NCI-H2029 treated with DMSO at 0.1 percent for 48 hours (cell line): ENCODE results near the gene GMPPA.
A peak's percentile ranks its signal among the peaks of the same experiment; 100 is the strongest.

Source experiments
- DNase-seq: peaks from one replicate; lab custom pipeline; 2025; lab: John Stamatoyannopoulos, UW

Gene GMPPA

DNA sequence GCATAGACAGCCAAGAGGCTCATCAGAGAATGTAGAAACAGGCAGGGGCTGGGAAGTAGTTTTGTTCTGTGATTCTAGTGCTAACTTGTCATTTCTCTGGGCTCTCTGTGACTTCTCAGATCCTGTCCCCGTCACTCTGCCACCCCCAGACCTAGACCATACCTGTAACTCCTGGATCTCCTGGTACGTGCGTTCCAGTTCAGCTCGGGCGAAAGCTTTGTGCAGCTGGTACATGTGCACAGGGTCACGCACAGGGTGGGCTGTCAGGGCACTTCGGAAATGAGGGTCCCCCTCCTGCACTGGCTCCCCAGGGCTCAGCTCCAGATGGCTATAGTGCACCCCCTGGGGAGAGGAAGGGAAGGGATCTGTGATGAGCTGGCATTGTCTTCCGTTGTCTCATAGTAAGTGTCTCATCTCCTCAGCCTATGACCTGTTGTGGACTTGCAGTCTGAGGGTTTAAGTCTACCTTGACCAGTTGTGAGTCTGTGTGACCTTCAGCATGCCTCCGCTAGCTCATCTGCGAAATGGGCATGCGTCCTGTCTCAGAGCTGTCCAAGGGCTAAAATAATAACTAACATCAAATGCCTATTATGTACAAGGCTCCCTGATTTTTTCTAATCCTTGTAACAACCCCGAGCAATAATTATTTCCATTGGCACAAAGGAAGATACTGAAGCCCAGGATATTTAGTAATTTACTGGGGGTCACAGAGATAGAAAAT is 42.3 kb downstream of the GMPPA start:
- no peak for DNase-seq

DNA sequence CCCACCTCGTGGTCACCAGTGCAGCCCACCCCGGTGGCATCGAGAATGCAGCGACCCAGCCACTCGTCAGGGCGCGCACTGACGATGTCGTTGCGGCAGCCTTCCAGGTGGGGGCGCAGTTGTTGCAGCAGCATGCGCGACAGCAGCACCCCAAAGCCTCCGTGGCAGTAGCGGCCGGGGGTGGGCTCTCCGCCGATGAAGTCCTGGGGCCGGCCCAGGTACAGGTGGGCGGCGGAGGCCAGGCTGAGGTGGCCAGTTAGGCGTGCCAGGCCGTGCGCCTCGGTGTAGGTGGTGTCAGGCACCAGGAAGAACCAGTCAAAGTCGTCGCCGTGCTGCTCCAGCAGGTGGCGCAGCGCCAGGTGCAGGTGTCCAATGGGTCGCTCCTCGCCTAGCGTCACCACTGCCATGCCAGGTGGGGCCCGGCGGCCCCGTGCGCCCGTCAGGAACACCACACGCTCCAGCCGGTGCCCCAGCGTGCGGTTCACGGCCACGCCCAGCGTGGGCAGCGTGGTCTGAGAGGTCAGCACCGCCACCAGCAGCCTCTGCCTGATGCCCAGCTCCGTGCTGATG is 43.0 kb downstream of the GMPPA start:
- peak; percentile 65 for DNase-seq

DNA sequence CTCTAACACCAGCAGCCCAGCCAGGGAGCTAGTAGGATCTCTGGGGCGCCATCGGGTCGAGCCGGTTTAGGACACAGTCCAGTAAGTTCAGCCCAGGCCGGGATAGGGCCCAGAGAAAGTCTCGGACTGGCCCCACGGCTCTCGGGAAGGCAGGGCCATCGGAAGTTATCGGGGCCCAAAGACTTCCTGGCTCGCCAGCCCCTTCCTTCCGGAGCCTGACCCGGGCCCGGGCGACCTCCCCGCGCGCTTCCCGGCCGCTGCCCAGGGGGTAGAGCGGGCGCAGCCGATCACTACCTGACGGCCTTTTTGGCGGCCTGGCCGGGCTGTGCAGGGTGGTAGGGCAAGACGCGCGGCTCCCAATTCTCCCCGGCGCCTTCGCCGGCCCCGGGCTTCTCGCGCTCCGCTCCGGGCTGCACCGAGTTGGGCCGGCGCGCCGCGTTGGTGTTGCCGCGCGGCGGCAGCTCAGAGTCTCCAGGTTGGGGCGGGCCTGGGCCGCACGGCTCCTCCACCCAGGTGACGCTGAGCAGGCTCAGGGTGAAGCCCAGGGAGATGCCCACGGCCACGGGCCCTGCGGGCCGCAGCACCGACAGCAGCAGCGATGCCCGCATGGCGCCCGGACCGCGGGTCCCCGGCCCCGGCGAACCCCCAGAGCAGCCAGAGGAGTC is 44.4 kb downstream of the GMPPA start:
- no peak for DNase-seq

DNA sequence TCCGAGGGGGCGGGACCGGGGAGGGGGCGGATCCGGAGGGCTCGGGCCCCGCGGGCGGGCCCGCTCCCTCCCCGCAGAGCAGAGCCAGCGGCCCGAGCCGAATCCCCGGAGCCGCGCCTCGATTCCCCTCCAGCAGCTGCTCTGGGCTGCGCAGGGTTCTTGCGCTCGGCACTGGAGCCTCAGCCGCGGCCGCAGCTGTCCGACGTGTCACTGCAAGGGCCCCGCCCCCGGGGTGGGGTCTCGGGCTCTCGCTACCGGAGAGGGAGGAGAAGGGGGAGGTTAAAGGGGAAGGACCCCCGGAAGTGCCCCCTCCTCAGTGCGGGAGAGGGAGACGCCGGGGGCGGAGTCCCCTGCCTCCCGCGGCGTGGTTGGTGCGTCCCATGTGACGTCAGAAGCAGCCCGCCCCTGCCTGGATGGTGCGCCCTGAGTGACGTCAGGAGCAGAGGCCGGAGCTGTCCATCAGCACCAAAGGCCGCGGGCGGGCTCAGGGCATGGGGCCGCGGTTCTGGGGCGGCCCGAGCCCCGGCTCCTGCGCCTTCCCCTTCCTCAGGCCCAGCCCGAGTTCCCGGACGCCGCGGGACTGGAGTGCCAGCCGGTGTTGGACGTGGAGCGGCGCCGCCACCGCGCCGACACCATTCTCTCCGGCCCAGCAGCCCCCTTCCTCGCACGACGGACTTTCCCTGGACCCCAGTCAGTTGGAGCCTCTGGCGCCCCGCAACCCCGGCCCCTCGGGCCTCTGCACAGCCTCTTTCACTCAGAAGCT is 45.1 kb downstream of the GMPPA start, which contains the start of the genes CHPF and TMEM198:
Gene CHPF (minus strand): TSS at position 214 of the 763 bp plus-strand sequence. CDS start 271 bp downstream, outside the sequence.
Gene TMEM198 (plus strand): TSS at position 433 of the 763 bp plus-strand sequence. CDS start 700 bp downstream, outside the sequence.
- DNase-seq, result peak; percentile 76

DNA sequence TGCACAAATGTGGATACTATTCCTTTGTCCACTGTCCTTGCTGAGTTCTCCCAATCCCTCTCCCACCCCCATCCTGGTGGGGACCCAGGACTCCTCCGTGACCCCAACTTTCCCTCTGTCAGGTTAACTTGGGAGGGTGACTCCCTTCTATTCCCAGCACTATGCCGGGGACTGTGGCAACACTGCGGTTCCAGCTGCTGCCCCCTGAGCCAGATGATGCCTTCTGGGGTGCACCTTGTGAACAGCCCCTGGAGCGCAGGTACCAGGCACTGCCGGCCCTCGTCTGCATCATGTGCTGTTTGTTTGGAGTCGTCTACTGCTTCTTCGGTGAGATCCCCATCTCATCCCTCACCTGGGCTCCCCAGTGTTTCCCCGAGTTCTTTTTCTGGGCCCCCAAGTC is 45.9 kb downstream of the GMPPA start:
- no peak for DNase-seq

DNA sequence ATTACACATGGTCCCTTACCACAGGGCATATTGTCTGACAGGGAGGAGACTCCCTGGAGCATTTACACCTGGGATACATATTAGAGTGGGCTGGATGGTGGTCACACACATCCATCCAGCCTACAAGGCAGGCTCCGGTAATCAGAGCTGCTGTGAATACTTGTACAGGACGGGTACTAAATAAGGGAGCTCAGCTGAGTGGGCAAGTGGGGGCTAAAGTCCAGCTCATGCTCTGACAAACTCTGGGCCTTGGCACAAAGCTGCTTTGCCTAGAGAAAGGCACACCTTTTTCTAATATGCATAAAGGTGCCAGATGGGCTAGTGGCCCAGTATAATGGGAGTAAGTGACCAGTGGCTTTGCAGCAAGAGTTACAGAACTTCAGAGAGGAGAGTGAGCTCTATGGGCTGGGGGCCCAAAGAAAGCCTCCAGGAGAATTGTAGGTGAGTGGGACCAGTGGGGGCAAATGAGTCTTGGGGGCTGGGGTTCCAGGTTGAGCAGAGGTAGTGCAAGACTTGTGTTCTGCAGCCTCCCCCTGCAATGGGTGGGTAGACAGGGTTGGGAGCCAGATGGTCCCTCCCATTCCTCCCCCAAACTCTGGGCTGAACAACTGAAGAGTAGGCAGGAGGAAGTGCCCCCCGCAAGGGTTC is 46.7 kb downstream of the GMPPA start:
- DNase-seq, result no peak

DNA sequence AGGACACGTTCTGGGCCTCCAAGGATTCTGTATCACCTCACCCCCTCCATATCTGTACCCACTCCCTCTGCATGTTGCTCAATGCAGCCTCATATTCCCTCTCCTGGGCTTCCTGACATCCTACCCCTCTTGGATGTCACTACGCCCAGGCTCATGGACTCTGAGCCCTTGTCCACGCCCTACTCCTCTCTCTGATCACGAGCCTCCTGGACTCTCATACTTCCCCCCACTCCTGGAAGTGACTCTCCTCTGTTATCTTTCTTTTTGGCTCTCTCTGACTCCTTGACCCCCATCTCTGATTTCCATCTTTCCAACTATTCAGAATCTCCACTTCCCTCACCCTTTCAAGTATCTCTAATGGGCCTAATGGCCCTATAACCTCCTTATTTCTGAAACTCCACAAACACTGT is 47.3 kb downstream of the GMPPA start:
- DNase-seq, result no peak

DNA sequence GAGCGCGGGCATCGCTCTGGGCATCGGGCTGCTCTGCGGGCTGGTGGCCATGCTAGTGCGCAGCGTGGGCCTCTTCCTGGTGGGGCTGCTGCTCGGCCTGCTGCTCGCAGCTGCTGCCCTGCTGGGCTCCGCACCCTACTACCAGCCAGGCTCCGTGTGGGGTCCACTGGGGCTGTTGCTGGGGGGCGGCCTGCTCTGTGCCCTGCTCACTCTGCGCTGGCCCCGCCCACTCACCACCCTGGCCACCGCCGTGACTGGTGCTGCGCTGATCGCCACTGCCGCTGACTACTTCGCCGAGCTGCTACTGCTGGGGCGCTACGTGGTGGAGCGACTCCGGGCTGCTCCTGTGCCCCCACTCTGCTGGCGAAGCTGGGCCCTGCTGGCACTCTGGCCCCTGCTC is 48.9 kb downstream of the GMPPA start:
- no peak for DNase-seq

DNA sequence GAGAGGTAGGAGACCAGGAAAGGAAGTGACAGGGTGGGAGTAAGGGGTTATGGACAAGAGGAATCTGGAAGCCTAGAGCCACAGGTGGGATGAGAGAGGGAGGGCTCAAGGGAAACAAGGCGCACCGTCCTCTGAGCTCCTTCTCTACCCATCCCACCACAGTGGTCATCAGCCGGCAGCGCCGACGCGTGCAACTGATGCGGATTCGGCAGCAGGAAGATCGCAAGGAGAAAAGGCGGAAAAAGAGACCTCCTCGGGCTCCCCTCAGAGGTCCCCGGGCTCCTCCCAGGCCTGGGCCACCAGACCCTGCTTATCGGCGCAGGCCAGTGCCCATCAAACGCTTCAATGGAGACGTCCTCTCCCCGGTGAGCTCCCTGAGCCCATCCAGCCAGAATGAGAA is 50.3 kb downstream of the GMPPA start:
- DNase-seq, result no peak

DNA sequence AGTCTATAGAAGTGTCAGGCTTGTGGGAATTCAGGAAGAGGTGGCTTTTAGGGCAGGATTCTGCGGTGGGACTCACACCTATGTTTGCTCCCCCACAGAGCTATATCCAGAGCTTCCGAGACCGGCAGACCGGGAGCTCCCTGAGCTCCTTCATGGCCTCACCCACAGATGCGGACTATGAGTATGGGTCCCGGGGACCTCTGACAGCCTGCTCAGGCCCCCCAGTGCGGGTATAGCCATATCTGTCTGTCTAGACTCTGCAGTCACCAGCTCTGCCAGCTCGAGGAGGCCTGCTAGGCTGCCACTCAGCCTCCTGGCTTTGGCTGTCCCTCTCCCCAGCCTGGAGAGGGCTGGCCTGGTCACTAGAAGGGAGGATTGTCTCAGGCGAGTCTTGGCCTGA is 50.9 kb downstream of the GMPPA start:
- DNase-seq, result no peak

DNA sequence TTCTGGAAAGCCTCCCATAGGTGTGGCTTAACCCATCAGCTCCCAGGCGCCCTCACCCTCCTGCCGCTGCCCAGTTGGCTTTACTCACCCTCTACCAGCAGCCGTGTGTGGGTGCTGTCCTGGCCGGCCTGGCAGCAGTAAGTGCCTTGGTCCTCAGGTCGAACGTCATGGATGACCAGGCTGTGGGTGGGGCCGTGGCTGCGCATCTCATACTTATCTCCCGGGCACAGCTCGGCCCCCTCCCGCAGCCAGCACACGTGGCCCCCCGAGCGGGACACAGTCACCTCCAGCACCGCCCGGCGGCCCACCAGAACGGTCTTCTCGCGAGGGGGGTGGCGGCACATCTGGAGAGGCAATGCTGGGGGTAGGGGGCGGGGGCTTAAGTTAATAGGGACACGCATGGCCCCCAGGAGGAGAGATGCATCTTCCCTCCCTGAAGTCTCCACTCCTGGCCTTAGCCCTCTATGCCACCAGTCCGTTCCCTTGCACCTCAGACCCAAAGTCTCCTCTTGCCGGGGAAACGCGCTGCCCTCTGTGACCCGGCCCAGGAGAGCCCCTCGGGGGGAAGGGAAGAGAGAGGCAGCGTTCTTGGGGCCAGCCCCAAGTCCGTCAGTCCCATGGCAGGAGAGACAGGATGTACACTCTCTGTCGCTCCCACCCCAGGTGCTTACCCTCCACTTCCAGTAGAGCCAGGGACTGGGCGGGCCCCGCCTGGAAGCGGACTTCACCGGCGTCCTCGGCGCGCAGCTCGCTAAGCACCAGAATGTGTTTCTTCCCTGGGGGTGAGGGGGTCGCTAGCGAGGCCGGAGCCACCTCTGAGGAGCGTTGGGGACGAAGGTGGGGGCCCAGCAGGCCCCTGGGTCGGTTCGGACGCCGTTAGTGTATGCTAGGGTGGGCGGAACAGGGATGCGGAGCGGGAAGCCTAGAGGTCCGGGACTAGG is 53.0 kb downstream of the GMPPA start:
- no peak for DNase-seq

DNA sequence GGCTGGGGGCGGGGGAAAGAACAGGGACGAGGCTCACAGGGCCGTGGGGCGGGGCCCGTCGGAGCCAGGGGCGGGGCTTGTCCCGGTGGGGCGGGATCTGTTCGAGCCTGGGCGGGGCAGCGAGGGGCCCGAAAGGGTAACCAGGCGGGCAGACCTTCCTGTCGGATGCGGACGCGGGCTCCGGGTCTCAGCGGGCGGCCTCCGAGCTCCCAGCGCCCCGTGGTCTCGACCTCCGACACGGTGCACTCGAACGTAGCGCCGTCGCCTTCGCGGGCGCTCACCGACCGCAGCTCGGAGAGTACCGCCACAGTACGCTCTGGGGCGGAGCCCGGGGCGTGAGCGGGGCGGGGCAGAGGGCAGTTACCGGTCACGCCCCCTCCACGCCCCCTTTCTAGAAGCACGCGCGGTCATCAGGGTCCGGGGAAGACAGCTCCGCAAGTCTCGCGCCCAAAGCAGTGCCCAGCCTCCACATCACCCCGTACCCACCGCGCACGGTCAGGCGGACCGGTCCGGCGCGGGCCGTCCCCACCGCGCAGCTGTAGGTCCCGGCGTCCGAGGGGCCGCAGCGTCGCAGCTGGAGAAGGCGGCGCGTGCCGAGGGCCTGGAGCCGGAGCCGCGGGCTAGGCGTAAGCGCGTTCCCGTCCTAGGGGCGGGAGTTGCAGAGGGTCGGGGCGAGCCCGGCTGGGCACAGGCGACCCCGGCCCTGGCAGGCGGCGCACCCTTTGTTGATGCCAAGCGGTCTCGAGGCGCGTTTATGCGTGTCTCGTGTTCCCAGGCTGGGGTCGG is 53.9 kb downstream of the GMPPA start:
- DNase-seq, result peak; percentile 35

DNA sequence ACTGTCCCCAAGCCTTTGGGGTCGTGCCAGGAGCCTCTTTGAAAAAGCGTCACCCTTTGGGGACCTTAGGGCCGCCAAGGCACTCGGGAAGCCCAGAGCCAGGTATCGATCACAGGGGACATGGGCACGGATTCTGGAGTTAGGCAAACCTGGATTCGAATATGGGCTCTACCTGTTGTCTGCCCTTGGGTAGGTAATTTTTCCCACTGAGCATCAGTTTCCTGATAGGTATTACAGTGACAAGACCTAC is 54.4 kb downstream of the GMPPA start:
- no peak for DNase-seq

DNA sequence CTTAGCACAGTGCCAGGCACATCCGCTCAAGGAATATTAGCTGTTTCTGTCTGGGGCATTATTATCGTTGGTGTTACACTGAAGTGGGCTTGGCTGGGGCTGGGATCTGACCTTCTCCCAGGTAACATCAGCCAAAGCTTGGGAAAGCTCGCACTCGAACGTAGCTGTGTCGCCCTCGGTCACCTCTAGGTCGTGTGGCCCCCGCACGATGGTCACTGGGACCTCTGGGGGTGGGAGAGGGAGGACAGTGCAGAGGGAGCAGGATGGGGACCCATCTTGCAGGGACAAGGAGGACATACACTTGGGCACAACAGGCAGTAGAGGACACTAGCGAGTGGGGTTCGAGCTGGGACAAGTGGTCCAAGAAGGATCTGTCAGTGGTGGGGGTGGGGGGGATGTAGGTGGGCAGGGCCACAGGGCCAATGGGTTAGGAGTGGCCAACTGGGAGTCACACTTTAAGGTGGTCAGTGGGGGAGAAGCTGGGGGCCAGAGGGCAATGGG is 54.8 kb downstream of the GMPPA start:
- no peak for DNase-seq

DNA sequence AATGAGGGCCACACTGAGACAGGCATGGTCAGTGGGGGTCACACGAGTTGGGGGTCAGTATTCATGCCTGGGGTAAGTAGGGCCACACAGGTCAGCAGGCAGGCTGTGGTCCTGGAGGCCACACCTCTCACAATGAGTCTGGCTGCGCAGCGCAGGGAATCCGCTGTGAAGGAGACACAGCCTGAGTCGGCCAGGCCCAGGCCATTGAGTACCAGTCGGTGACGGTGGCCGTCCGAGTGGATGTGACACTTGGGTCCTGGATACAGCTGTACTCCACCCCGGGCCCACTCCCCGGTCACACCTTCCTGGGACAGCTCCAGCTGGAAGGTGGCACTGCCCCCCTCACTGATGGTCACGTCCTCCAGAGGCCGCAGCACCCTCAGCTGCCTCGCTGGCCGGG is 55.7 kb downstream of the GMPPA start:
- no peak for DNase-seq

DNA sequence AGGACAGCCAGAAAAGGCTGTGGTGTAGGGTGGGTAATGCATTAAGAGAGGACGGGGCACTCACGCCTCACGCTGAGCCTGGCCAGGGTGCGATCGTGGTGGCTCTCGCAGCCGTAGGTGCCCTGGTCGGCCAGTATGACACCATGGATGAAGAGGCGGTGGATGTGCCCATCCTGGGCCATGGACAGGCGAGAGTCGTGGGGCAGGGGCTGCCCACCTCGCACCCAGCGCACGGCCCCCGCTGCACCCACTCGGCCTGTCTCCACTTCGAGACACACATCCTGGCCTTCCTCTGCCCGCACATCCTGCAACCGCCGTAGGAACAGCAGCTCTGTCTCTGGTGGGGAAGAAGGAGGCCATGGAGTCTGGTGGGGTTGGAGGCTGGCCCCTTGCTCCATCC is 57.3 kb downstream of the GMPPA start:
- DNase-seq, result no peak

DNA sequence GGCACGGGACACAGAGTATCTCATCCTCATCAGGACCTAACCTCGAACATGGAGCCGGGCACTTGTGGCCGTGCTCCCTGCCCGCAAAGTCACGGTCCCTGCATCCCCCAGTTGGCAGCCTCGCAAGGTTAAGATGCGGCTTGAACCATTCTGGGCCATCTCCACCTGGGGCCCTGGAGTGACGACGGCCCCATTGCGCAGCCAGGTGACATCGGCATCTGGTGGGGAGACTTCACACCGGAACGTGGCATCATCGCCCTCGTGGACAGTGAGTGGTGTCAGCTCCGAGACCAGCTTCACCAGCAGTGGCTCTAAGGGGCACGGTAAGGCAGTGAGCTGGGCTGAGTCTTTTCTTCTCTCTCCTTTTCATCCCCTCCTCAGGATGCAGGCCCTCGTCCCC is 57.7 kb downstream of the GMPPA start:
- DNase-seq, result no peak
